ENCODE results near the gene ST3GAL3. TPM values are rescaled to one million over a fixed set of nuclear protein-coding genes. Genes with fewer than 3 reads are reported as not detected.

The ST3GAL3 gene
- total and polyA plus RNA-seq, 12 donors: 14.5 to 39.3 (median 31.7) TPM

GRCh38 chr1:43971336-43971980, 264.1 kb downstream of the ST3GAL3 start:
- Histone ChIP-seq H3K4me1 (peaks cover 4 to 39% (median 30%) of the 10 kb centered on the region in 9 donors), H3K4me3 (no peak overlapping the region), H3K36me3 (peaks cover 0 to 47% (median 8%) of the 10 kb centered on the region in 9 donors), H3K27ac (no peak overlapping the region), H3K27me3 (no peaks in the 10 kb centered on the region), H3K9me3 (no peaks in the 10 kb centered on the region)
- no peak for TF ChIP-seq CTCF (IDR thresholded peaks at IDR 0.05)
- DNase-seq (no peak), ATAC-seq (no peak)
- 95 to 96% methylated on average over 17 of the region's 17 CpGs for WGBS, 2 donors
- intact Hi-C loops (cut with DNase I): no loop called here

- TF ChIP-seq CTCF (IDR thresholded peaks at IDR 0.05): no peak
- no peaks in the 10 kb centered on the region for H3K9me3 ChIP-seq
- peak overlapping the region; percentile 72 to 99 (median 88) for H3K4me3 ChIP-seq
- peak in 1 of 8 donors; percentile 2 for ATAC-seq
- WGBS, 2 donors: 35 to 41% methylated on average over 9 of the region's 9 CpGs
- peaks cover 6 to 62% (median 53%) of the 10 kb centered on the region in 9 donors for H3K4me1 ChIP-seq
- no peak for DNase-seq
- intact Hi-C loops (cut with DNase I): loop anchor here in 1 of 10 donors (2.0 kb wide), 1 partner anchor 27 kb away; the partner anchor contains the start of gene IPO13
- H3K36me3 ChIP-seq: peaks cover 0 to 51% (median 25%) of the 10 kb centered on the region in 9 donors
- peak overlapping the region; percentile 82 to 98 (median 92) for H3K27ac ChIP-seq
- no peaks in the 10 kb centered on the region for H3K27me3 ChIP-seq
Measured at GRCh38 chr1:43973981-43974442, 266.7 kb downstream of the ST3GAL3 start.

DNA sequence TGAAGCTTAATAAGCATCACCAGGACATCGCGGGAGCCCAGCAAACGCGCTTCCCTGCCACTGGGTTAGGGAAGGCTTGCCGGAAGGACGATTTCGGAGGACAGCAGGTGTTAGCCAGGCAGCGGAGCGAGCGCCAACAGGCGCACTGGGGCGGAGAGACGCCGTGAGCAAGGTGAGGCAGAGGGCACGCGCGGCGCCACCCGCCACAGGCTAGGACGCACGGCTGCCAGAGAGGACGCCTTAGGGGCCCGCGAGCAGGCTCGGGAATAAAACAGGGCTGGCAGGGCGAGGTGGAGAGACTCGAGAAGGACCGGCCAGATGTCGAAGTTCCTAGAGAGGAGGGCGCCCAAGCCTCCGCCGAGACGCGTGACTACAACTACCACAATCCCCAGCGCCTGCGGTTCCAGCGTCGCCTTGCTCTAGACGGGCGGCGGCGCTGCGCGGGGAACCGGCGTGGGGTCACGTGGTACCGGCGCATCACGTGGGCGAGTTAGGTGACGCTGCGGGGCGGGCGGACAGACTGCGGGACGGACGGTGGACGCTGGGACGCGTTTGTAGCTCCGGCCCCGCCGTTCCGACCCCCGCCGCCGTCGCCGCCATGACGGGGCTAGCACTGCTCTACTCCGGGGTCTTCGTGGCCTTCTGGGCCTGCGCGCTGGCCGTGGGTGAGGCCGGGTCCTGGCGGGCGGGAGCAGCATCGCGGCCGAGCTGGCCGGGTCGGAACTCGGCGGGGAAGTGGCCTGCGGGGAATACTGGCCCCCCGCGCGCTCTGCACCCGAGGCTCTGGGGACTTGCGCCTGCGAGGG, 267.3 kb downstream of the ST3GAL3 start, which contains the start of gene ATP6V0B:
Gene ATP6V0B (plus strand): TSS at position 518 of the 806 bp plus-strand sequence. CDS start 81 bp downstream, at position 599.
- peak in 4 of 9 donors; percentile 24 to 58 (median 47) for TF ChIP-seq CTCF (IDR thresholded peaks at IDR 0.05)
- Histone ChIP-seq H3K9me3 (no peaks in the 10 kb centered on the region), H3K27me3 (no peaks in the 10 kb centered on the region), H3K27ac (peak within 1 kb of the TSS; percentile 82 to 98 (median 92)), H3K4me1 (peaks cover 6 to 59% (median 53%) of the 10 kb centered on the region in 9 donors), H3K36me3 (peaks cover 0 to 51% (median 25%) of the 10 kb centered on the region in 9 donors), H3K4me3 (peak within 1 kb of the TSS; percentile 72 to 99 (median 88))
- DNase-seq (peak; percentile 96 to 97), ATAC-seq (peak; percentile 86 to 94 (median 91))
- intact Hi-C loops (cut with DNase I): loop anchor here in 1 of 10 donors (2.0 kb wide), 1 partner anchor 28 kb away; the partner anchor contains the start of gene IPO13
- WGBS, 2 donors: 1% methylated on average over 83 to 93 of the region's 93 CpGs
